HG02763 (cell line): ENCODE results near the gene ITPRID2.

Experiments used
- ATAC-seq: cut with Tn5 transposase; IDR thresholded peaks from one replicate; pipeline ENCODE4 v1.9.1; 2021; ENCODE audit warnings: mild to moderate bottlenecking, moderate library complexity; ENCODE audit not compliant: unreplicated experiment

The ITPRID2 gene

DNA sequence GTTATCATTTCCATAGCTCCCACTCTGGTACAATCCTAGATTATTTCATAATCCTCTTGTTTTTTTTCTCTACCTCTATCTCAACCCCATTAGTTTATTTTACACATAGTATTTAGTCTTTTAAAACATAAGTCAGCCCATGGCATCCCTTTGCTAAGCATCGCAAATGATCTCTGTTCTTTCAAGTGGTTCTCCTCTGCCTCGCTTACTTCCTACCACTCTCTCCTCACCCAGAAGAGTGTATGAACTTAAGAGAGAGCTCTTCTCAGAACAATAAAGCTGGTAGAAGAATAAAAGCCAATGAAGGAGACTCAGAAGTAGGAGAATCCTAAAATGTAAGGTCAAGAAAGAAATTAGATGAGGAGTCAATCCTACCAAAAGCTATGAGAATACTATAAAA, 12.2 kb upstream of the ITPRID2 start:
- ATAC-seq: no peak

DNA sequence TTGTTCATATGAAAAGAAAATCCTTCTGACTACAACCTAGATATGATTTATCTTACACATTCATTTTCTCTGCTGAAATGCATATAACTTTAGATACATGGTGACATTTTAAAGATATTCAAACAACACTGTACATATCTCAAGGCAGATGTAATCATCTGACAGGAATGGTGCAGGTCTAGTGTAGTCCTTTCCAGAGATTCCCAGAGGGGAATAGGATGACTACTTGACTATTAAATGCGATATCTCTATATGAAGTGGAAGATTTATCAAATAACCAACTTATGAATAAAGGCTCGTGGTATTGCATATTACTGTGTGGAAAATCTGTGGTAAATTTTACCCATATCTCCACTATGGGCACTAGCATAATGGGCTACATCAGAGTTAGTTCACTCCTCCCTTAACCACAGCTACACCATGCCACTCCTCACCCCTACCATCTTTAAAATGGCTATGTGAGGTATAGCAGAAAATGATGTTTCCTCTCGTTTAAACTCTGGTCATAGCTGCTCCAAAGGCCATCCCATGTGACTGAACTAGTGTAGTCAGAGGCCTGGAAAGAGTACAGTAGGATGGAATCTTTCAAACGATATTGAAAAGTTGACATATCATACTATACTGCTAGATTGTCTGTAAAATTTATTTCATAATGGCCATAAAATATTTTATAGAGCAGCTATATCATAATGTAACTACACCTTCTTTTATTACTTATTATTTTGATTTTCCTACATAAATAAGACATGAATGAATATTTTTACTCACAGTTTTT, 9.1 kb upstream of the ITPRID2 start:
- ATAC-seq: no peak

- ATAC-seq: no peak
Observed at GRCh38 chr2:181884601-181885000, 6.9 kb upstream of the ITPRID2 start.

- no peak for ATAC-seq
Observed at GRCh38 chr2:181885096-181885495, 6.4 kb upstream of the ITPRID2 start.

DNA sequence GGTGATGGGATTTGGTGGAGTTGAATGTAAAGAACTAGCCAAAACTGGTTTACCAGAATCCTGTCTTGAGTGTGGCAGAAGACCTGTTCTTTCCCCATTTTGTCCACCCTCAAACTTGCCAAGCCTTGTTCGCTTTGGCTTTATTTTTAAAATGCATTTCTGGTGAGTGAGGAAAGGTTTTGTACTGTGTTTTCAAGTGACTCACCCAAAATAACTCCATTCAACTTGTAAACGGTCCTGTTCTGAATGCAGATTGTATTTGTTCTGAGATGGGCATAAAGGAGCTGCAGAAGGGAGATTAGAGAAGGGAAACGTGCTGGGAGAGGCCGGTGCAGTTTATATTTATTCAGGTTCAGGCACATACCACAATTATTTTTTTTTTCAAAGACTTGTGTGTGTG, 5.3 kb upstream of the ITPRID2 start:
- ATAC-seq: no peak

GRCh38 chr2:181887045-181887444, 4.5 kb upstream of the ITPRID2 start:
- ATAC-seq: no peak

DNA sequence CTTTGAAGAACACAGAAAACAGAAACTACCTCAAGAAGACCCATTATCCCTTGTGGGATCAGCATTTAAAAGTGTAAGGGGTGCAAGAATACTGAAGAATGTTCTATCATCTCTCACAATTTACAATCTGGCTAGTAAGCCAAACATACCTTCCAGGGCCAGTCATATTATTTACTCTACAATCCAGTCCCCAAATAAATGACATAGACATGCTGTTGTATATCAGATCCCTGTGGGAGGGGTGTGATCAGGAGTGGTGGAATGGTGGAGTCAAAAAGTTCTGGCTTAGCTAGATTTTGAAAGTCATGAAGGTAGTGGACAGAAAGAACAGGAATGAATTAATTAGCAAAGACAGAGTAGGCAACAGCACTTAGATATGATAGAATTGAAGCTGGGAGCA, 1.8 kb upstream of the ITPRID2 start:
- ATAC-seq: no peak

- ATAC-seq: no peak
Observed at GRCh38 chr2:181890271-181890670, 1.3 kb upstream of the ITPRID2 start.

DNA sequence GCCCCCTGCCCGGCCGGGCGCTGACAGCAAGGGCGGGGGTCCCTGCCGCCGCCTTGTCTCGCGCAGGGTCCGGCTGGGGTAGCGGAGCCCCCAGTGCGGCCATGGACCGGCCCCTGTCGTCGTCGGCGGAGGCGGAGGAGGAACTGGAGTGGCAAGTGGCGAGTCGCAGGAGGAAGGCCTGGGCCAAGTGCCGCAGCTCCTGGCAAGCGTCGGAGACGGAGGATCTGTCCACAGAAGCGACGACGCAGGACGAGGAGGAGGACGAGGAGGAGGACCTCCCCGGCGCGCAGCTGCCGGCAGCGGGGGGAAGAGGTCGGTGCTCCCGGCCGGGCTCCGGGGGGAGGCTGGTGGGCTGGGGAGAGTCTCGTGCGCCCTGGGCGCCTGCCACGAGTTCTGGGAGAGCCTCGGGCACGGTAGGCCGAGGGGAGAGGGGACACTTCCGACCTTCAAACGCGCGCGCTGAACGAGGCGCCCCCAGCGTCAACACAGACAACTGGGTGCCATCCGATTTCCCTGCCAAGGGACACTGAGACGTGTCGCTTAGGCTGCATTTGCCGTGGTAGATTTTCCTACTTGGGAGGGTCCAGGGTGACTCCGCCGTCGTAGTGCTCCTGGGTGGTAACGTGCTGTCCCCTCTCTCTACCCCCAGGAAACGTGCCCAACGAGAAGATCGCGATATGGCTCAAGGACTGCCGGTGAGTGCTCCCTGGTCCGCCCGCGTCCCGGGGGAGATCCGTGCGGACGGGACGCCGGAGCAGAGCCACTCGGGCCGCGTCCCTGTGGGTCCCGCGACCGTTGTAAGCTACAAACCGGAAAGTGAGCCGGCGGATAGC, 652 bp downstream of the ITPRID2 start:
- peak; percentile 45 for ATAC-seq

- no peak for ATAC-seq
Observed at GRCh38 chr2:181892799-181893435, 1.4 kb downstream of the ITPRID2 start.

GRCh38 chr2:181894381-181894780, 2.9 kb downstream of the ITPRID2 start:
- ATAC-seq: no peak

GRCh38 chr2:181895818-181896217, 4.3 kb downstream of the ITPRID2 start:
- no peak for ATAC-seq

- no peak for ATAC-seq
Observed at GRCh38 chr2:181896286-181896685, 4.8 kb downstream of the ITPRID2 start.

DNA sequence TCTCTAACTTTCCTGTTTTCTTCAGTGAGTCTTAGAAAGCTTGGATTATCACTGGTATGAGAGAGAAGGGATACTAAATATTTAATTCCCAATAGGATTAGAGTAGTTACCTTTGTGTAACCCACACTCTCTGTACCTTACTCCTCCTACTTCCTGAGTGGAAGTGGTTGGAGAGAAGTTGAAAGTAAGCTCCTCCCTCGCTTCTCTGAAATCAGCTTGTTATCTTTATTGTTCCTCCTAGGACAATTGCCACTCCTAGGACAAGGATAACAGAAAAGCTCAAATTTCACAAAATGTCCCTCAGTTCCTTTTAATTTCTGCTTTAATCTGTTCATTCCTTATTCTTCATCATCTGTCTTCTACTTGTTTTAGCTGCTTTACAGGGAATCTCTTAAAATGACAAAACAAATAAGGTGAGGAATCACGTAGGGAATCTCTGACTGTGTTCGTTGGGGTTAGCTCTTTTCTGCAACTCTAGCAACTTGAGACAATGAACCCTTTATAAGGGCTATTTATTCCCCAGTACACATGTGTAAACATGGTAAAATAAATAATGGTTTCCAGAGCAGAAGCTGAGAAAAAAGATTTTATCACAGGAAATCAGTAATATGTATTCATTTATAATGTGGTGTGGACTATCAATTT, 8.6 kb downstream of the ITPRID2 start:
- ATAC-seq: no peak

DNA sequence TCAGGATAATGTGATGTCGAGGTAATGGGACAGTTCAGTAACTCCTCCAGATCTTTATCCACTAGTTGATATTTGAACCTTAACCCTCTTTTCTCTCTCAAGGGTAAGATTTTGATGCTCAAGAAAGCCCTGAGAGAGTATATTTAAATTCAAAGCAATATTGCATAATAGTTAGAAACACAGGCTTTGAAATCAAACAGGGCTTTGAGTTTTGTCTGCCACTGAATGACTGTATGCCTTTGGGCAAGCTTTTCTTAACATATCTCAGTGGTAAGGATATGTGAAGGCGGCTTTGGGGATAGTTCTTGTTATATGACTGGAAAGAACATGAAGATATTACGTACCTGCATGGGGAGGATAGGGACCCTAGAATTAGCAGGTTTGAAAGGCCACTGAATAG, 11.1 kb downstream of the ITPRID2 start:
- no peak for ATAC-seq

- no peak for ATAC-seq
Observed at GRCh38 chr2:181904022-181904632, 12.6 kb downstream of the ITPRID2 start.

DNA sequence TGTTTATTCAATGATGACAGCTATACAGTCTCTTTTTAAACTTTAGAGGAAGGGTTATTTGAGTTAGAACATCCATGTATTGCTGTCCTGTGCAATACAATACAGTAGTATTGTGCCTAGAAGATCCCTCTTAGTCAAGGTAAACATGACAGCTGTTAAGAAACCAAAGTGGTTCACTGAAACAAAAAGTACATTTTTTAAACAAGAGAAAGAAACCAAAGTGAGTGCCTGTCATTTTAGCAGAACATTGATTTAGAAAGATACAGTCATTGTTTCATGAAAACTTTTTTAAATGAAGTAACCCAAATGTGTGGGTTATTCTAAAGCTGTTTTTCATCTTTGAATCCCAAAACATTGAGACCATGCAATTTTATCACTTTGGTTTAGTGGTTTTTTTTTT, 15.5 kb downstream of the ITPRID2 start:
- ATAC-seq: peak; percentile 48

DNA sequence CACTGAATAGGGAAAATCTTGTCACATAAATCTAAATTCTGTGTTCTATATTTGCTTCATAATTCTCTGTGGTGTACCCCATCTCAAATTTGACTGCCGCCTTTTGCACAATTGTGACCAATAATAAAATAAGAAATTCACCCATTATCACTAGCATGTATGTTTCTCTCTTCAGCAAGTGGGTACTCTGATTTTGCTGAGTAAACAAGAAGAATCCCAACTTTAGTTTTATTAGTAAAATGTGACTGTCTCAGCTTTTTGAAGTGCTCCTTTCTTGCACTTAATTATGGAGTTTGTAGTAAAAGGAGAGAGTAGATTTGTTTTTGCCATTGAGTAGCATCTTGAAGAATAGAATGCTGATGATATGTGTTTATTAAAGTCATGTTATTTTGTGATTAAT, 16.1 kb downstream of the ITPRID2 start:
- ATAC-seq: no peak

GRCh38 chr2:181910028-181910831, 18.7 kb downstream of the ITPRID2 start:
- ATAC-seq: no peak

DNA sequence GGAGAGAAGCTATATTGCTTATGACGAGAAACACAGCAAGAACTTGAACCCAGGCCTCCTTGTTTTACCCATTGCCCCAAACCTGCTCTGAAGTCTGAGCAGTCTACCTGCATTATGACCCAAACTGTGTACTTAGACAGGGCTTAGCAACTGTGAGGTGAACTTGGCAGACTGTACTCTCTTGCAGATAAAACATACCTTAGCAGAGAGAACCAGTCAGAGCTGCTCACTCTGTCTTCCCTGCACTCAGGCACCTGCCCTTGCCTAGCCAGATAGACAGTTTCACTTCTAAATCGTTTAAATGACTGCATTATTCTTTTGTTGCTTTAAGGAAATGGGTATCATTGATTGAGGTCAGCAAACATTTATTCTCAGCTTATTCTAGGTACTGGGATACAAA, 20.3 kb downstream of the ITPRID2 start:
- no peak for ATAC-seq
